Heart left ventricle (tissue), 16 donors: ENCODE data around the gene CCDC188. TPM values are rescaled to one million over a fixed set of nuclear protein-coding genes. Genes with fewer than 3 reads are reported as not detected.

Experiments used
- ATAC-seq, 4 donors: fragments of 200-7000 bp; cut with Tn5 transposase; one replicate each; pipeline ENCODE4 v1.9.1; 2020 to 2022; ENCODE audit warnings: moderate library complexity in 4 of 4, mild to moderate bottlenecking in 3 of 4, moderate number of reproducible peaks in 1 of 4
- DNase-seq, 5 donors: peaks; one replicate each; pipeline ENCODE4 v3.0.0-alpha.2; 2020
- H3K27ac ChIP-seq, 12 donors: fragments of 200-600 bp; sonication (generic) in 4 of 12; one replicate each; pipeline versions ENCODE4 v1.5.0 to v1.8.0; 2016 to 2022; ENCODE audit warnings: mild to moderate bottlenecking in 2 of 12
- H3K27me3 ChIP-seq, 9 donors: fragments of 200-600 bp; sonication (generic) in 2 of 9; one replicate each; pipeline versions ENCODE4 v1.5.1 to v1.8.0; 2016 to 2022; ENCODE audit warnings: mild to moderate bottlenecking in 3 of 9
- H3K36me3 ChIP-seq, 9 donors: fragments of 200-600 bp; sonication (generic) in 2 of 9; one replicate each; pipeline versions ENCODE4 v1.5.0 to v1.8.0; 2018 to 2022; ENCODE audit warnings: mild to moderate bottlenecking in 2 of 9
- H3K4me1 ChIP-seq, 12 donors: fragments of 200-600 bp; sonication (generic) in 4 of 12; one replicate each; pipeline versions ENCODE4 v1.5.0 to v1.8.0; 2016 to 2022; ENCODE audit warnings: mild to moderate bottlenecking in 3 of 12
- H3K4me3 ChIP-seq, 12 donors: fragments of 200-600 bp; sonication (generic) in 4 of 12; one replicate each; pipeline versions ENCODE4 v1.5.0 to v1.8.0; 2017 to 2022; ENCODE audit warnings: mild to moderate bottlenecking in 9 of 12, moderate library complexity in 4 of 12
- H3K9me3 ChIP-seq, 12 donors: fragments of 200-600 bp; sonication (generic) in 4 of 12; one replicate each; pipeline versions ENCODE4 v1.5.0 to v1.8.0; 2016 to 2022; ENCODE audit warnings: mild to moderate bottlenecking in 1 of 12
- POLR2A ChIP-seq, 2 donors: fragments of 450-650 bp; IDR thresholded peaks; one replicate each; pipeline ENCODE4 v1.6.1; 2017; ENCODE audit warnings: antibody characterized with exemption in 2 of 2, mild to moderate bottlenecking in 2 of 2, moderate library complexity in 2 of 2
- WGBS, 4 donors: extraction: QIAGEN DNeasy Blood & Tissue Kit in 2 of 4; methylation state at CpG; one replicate each; pipeline versions ENCODE4 v1.1.5 to v1.1.7; 2013 to 2018; 5-methylcytosine and 5-hydroxymethylcytosine counted together
- intact Hi-C, 10 donors: fragments of 100-400 bp; cut with DNase I; formaldehyde crosslinking; loops; one replicate each; pipeline versions ENCODE4 v1.11.1 to v1.14.2; 2022
- polyA plus RNA-seq, 2 donors: library from polyadenylated mRNA; stranded (reverse); fragments of 200-250 nt; gene quantifications; one replicate each; pipeline ENCODE4 v1.2.3, GENCODE V29; 2013
- total RNA-seq, 9 donors: library from RNA; depleted of rRNA in 2 of 9; stranded (reverse); fragments of >200 nt in 2 of 9; fragmentation: NEBNext Ultra II Directional in 3 of 9; extraction: Animal tissue kit (Norgen Biotek cat#: 25700) in 3 of 9; gene quantifications; one replicate each; pipeline versions ENCODE4 v1.1.0 to v1.2.4, GENCODE V29; 2016 to 2023
- TF ChIP-seq, protein P1 (sequence below), 12 donors: fragments of 200-600 bp; sonication (generic) in 4 of 12; IDR thresholded peaks; one replicate each; pipeline versions ENCODE4 v1.5.0 to v1.8.0; 2018 to 2022; ENCODE audit warnings: antibody characterized with exemption in 12 of 12, mild to moderate bottlenecking in 5 of 12
- donor health status: ischemic (EF 13 %, LVEDD 7.1; RV severe dilation, severe dysfunction).
- donor health status: healthy with polysubstance abuse.
- donor health status: DM: no; HTN: yes; CAD: no.
- donor health status: DM: no; HTN: no; CAD: no.
- donor health status: ischemic (EF 25% LVEDD 6.9; RV normal size, moderate dysfunction).
- donor health status: ischemic (EF 25% LVEDD 5.7; RV mildly dilated, moderate dysfunction).
- donor health status: healthy.
- donor health status: DM: yes; HTN: yes; CAD: no.
- donor health status: ischemic (EF 35%, LVEDD 5.7; RV mildly dilated, moderate dysfunction).
- donor health status: nonischemic (EF 11% LVEDD 7.7; RV severe dilation, severe dysfunction).
- donor health status: DM: yes; HTN: yes; CAD: no.
- donor health status: PGD.
- donor health status: ischemic (EF 29% LVEDD 5.4; RV normal size, mild dysfunction).
- donor health status: nonischemic (EF 23%, LVEDD 6.1; RV moderate dilation, normal function).

Gene CCDC188
- total and polyA plus RNA-seq, 11 donors: 0.17 to 1.0 (median 0.50) TPM; not detected in 4

DNA sequence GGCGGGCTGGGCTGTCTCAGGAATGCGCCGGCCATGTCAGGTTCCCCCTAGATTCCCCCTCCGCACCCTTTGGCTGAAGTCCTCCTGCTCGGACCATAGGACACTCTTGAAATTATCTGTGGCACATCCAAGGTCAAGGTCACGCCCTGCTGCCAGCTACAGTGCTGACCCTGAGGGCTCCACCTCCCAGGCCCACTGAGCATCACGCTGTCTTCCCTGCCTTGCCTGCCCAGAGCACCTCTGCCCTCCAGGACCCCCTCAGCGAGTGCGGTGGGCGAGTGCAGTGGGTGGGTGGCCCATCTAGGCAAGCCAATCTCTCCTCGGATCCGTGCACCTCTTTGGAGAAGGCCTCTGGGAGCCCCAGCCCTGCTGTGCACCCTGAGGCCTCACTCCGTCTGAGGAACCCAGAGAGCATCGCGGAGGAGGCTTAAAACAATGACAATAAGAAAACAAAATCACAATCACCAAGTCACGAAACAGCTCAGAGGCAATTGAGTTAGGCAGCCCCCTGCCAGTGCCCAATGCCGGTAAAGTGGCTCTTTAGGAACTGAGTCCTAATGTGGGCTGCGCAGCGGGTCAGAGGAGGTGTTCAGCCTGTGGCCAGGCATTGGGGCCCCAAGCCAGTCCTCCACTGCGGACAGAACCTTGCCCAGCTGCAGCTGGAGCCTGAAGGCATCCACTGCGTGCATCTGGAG is 26.5 kb upstream of the CCDC188 start:
- H3K4me1 ChIP-seq: no peaks in the 10 kb centered on the region
- no peak for DNase-seq
- no peaks in the 10 kb centered on the region for H3K27me3 ChIP-seq
- WGBS, 4 donors: 76 to 86% (median 85%) methylated on average over 20 to 21 of the region's 21 CpGs
- H3K9me3 ChIP-seq: no peaks in the 10 kb centered on the region
- H3K4me3 ChIP-seq: no peak overlapping the region
- no peak for TF ChIP-seq POLR2A (IDR thresholded peaks at IDR 0.05)
- TF ChIP-seq, protein P1, sequence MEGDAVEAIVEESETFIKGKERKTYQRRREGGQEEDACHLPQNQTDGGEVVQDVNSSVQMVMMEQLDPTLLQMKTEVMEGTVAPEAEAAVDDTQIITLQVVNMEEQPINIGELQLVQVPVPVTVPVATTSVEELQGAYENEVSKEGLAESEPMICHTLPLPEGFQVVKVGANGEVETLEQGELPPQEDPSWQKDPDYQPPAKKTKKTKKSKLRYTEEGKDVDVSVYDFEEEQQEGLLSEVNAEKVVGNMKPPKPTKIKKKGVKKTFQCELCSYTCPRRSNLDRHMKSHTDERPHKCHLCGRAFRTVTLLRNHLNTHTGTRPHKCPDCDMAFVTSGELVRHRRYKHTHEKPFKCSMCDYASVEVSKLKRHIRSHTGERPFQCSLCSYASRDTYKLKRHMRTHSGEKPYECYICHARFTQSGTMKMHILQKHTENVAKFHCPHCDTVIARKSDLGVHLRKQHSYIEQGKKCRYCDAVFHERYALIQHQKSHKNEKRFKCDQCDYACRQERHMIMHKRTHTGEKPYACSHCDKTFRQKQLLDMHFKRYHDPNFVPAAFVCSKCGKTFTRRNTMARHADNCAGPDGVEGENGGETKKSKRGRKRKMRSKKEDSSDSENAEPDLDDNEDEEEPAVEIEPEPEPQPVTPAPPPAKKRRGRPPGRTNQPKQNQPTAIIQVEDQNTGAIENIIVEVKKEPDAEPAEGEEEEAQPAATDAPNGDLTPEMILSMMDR (IDR thresholded peaks at IDR 0.05): no peak
- H3K36me3 ChIP-seq: no peaks in the 10 kb centered on the region
- ATAC-seq: no peak
- intact Hi-C loops: loop anchor here in 3 of 10 donors (5.0 to 10.0 kb wide), 3 partner anchors 60 to 90 kb away; partner anchors contain the start of gene RTN4R (in 3 of the 3)
- no peak overlapping the region for H3K27ac ChIP-seq

DNA sequence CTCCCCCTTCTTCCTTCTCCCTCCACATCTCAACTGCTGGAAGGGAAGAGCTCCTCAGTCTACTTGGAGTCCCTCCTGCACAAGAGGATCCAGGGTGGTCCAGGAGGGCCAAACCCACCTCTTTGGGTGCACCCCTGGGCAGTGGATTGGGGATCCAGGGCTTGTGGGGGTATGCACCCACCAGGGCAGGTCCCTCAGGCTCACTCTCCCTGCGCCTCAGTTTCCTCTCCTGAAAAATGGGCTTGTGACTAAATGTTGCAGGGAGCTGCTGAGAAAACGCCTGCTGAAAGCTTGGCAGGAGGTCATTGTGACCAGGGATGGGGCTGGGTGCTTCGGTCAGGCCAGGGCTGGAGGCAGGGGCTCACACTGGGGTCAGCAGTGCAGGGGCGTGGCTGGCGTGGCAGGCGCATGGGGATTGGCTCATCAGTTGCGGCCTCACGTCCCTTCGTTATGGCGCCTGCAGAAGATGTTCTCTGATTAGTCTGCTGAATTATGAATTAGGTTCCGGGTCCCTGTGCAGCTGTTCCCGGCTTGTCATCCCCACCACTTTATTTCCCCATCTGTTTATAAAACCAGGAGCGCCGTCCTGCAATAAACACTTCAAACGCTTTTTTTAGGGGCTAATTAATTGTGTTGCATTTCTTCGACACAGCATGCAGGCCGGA is 25.7 kb upstream of the CCDC188 start:
- no peak overlapping the region for H3K27ac ChIP-seq
- ATAC-seq (no peak), DNase-seq (no peak)
- H3K27me3 ChIP-seq: no peaks in the 10 kb centered on the region
- intact Hi-C loops: loop anchor here in 3 of 10 donors (5.0 to 10.0 kb wide), 3 partner anchors 61 to 91 kb away; partner anchors contain the start of gene RTN4R (in 3 of the 3)
- no peaks in the 10 kb centered on the region for H3K9me3 ChIP-seq
- no peak overlapping the region for H3K4me3 ChIP-seq
- H3K36me3 ChIP-seq: no peaks in the 10 kb centered on the region
- H3K4me1 ChIP-seq: no peaks in the 10 kb centered on the region
- TF ChIP-seq POLR2A (IDR thresholded peaks at IDR 0.05): no peak
- TF ChIP-seq, protein P1 (IDR thresholded peaks at IDR 0.05): no peak
- WGBS, 4 donors: 80 to 90% (median 84%) methylated on average over 17 of the region's 17 CpGs

DNA sequence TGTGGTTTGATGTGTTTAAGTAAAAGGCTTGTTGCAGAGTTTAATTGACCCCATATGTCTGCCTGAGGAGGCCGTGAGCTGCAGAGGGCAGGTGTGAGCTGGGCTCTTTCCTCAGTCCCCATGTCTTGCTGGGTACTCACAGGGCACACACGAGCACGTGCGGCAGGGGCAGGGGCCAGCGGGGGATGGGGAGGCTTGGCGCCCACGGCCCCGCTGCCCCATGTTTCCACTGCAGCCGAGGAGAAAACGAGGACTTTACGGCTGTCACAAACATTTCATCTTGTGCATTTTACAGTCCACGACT is 24.7 kb upstream of the CCDC188 start:
- no peak for TF ChIP-seq POLR2A (IDR thresholded peaks at IDR 0.05)
- TF ChIP-seq, protein P1 (IDR thresholded peaks at IDR 0.05): no peak
- no peaks in the 10 kb centered on the region for H3K9me3 ChIP-seq
- H3K36me3 ChIP-seq: no peaks in the 10 kb centered on the region
- no peaks in the 10 kb centered on the region for H3K27me3 ChIP-seq
- no peak overlapping the region for H3K27ac ChIP-seq
- ATAC-seq (no peak), DNase-seq (no peak)
- intact Hi-C loops: loop anchor here in 3 of 10 donors (5.0 to 10.0 kb wide), 3 partner anchors 62 to 92 kb away; partner anchors contain the start of gene RTN4R (in 3 of the 3)
- 66 to 74% (median 72%) methylated on average over 12 of the region's 12 CpGs for WGBS, 4 donors
- no peak overlapping the region for H3K4me3 ChIP-seq
- H3K4me1 ChIP-seq: no peaks in the 10 kb centered on the region
